Measurements from ENCODE around the gene SETDB2.

DNA sequence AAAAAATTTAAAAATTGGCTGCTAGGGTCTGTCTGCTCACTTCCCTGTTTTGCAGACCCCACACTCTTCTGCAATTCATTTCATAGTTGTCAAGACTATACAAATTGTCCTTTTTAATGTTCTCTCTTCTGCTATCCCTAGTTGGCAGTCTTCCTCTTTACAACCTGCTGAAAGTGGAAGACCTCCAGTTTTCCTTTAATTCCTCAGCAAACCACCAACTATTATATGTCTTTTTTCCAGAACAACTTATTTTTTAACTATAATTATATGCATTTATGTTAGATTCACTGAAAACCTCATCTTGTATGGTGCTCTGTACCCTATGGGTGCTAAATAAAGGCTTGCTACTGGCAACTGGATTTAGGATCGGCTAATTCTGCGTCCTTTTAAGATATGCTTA lies 50.6 kb downstream of the SETDB2 start:
- TF ChIP-seq, protein P1, sequence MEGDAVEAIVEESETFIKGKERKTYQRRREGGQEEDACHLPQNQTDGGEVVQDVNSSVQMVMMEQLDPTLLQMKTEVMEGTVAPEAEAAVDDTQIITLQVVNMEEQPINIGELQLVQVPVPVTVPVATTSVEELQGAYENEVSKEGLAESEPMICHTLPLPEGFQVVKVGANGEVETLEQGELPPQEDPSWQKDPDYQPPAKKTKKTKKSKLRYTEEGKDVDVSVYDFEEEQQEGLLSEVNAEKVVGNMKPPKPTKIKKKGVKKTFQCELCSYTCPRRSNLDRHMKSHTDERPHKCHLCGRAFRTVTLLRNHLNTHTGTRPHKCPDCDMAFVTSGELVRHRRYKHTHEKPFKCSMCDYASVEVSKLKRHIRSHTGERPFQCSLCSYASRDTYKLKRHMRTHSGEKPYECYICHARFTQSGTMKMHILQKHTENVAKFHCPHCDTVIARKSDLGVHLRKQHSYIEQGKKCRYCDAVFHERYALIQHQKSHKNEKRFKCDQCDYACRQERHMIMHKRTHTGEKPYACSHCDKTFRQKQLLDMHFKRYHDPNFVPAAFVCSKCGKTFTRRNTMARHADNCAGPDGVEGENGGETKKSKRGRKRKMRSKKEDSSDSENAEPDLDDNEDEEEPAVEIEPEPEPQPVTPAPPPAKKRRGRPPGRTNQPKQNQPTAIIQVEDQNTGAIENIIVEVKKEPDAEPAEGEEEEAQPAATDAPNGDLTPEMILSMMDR (conservative IDR thresholded peaks at IDR 0.05; ENCODE audit: low read depth, low read length): peak; percentile 32
- TF ChIP-seq EZH2 (IDR thresholded peaks at IDR 0.05; ENCODE audit: low read length, unreplicated experiment) (no peak), EZH2phosphoT487 (IDR thresholded peaks at IDR 0.05; ENCODE audit: borderline replicate concordance, low read length) (no peak)

Data from PC-3 (cell line).